ENCODE results near the gene DLK2.

- TF ChIP-seq POLR2A (IDR thresholded peaks at IDR 0.05), result no peak
- no peak for TF ChIP-seq CTCF (IDR thresholded peaks at IDR 0.05)
Observed at GRCh38 chr6:43445576-43445975, 9.8 kb downstream of the DLK2 start.
